IPS DF 6.9 (cell line): Measurements from ENCODE around the gene TNFRSF18.

Experiments
- DNase-seq: peaks from one replicate; pipeline ENCODE4 v3.0.0-alpha.2; 2013; ENCODE audit warnings: low read depth, low spot score
- H3K27ac ChIP-seq: one replicate; pipeline ENCODE4 v1.5.1; 2013; ENCODE audit warnings: low read length, control low read depth
- H3K27me3 ChIP-seq: 2 replicates; pipeline ENCODE4 v1.6.1; 2013; ENCODE audit warnings: mild to moderate bottlenecking, low read length; ENCODE audit not compliant: control insufficient read depth, insufficient read depth
- H3K36me3 ChIP-seq: 2 replicates; pipeline ENCODE4 v1.6.1; 2013; ENCODE audit warnings: low read length; ENCODE audit not compliant: control insufficient read depth, insufficient read depth
- H3K4me1 ChIP-seq: 2 replicates; pipeline ENCODE4 v1.6.1; 2013; ENCODE audit warnings: low read length; ENCODE audit not compliant: control insufficient read depth, insufficient read depth
- H3K4me3 ChIP-seq: 2 replicates; pipeline ENCODE4 v1.5.1; 2013; ENCODE audit warnings: mild to moderate bottlenecking, low read length
- H3K9me3 ChIP-seq: 2 replicates; pipeline ENCODE4 v1.6.1; 2013; ENCODE audit warnings: low read length, inconsistent platforms; ENCODE audit not compliant: control insufficient read depth, insufficient read depth
- WGBS: extraction: QIAGEN DNeasy Blood & Tissue Kit; methylation state at CpG from one replicate; pipeline ENCODE4 v1.1.7; 2013; ENCODE audit warnings: mixed read lengths, missing lambda C conversion rate; ENCODE audit not compliant: insufficient read length, insufficient coverage; 5-methylcytosine and 5-hydroxymethylcytosine counted together

TNFRSF18 gene

DNA sequence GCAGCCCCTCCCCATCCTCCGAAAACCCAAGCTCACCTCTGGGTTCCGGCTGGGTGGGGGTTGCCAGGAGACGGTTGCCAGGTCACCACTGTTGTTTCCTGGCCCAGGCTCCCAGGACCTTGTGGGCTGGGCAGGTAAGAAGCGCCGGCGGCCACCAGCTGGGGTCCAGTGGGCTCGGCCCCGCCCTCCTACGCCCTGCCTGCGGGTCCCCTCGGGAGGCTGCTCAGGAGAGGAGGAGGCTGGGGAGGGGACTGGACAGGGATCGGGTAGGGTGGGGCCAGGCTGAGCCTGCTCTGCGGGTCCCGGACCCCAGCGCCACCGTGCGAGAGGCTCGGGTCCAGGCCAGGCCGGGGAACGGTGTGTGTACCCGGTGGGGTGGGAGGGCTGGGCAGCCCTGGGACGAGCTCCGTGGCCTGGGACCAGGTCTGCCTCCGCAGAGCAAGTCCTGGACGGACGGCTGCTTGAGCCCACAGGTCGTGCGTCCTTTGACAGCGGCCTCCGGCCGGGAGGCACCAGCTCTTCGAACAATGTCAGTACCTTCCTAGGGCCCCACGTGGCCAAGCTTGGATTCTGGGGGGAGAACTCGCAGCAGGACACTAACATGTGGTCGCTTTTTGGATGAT, 32.5 kb downstream of the TNFRSF18 start, which contains the start of gene TTLL10:
TSS of gene TTLL10 (plus strand) at position 88 of the 623 bp plus-strand sequence. CDS start 5,336 bp downstream, outside the sequence.
- H3K9me3 ChIP-seq: no peaks in the 10 kb centered on the region
- H3K36me3 ChIP-seq: no peaks in the 10 kb centered on the region; the same call in 1 of the 2 replicates
- peaks cover 13% of the 10 kb centered on the region for H3K4me1 ChIP-seq
- no peaks in the 10 kb centered on the region for H3K27me3 ChIP-seq
- H3K27ac ChIP-seq: no peak within 1 kb of the TSS
- DNase-seq: no peak
- no CpG with 5 or more reads among the region's 35 CpGs for WGBS
- no peak within 1 kb of the TSS for H3K4me3 ChIP-seq

DNA sequence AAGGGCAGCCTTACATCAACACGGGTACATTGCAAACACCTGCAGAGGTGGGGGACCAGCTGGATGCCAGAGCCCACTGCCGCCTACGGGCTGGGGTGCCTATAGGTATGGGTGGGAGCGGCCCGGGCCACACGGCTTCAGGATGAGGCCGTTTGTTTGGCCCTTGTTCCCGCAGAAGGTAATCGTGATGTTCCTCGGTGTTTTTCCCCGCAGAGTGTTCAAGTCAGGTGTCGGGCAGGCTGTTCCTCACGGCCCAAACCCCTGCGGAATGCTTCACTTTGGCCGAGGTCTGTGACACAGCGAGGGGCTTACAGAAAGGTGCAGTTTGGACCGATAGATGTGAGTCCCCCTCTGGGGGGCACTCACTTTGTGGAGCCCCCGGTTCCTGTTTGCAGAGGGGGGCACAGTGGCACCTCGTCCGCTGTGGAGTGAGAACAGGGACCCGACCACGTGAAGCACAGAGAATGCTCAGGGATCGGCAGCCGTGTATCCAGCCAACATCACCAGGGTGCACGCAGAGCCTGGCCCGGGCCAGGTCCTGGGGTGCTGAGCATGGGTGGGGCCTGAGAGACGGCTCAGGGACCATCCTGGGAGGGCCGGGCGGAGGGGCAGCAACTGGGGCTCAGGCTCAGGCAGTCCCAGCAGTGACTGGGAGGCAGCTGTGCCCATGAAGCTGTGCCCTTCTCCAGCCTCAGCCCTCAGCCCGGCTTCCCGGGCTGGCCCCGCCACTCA, 33.2 kb downstream of the TNFRSF18 start:
- Histone ChIP-seq H3K36me3 (no peaks in the 10 kb centered on the region; the same call in 1 of the 2 replicates), H3K4me3 (no peak overlapping the region), H3K27me3 (no peaks in the 10 kb centered on the region), H3K9me3 (no peaks in the 10 kb centered on the region), H3K27ac (no peak overlapping the region), H3K4me1 (peaks cover 13% of the 10 kb centered on the region)
- WGBS: no CpG with 5 or more reads among the region's 32 CpGs
- no peak for DNase-seq

DNA sequence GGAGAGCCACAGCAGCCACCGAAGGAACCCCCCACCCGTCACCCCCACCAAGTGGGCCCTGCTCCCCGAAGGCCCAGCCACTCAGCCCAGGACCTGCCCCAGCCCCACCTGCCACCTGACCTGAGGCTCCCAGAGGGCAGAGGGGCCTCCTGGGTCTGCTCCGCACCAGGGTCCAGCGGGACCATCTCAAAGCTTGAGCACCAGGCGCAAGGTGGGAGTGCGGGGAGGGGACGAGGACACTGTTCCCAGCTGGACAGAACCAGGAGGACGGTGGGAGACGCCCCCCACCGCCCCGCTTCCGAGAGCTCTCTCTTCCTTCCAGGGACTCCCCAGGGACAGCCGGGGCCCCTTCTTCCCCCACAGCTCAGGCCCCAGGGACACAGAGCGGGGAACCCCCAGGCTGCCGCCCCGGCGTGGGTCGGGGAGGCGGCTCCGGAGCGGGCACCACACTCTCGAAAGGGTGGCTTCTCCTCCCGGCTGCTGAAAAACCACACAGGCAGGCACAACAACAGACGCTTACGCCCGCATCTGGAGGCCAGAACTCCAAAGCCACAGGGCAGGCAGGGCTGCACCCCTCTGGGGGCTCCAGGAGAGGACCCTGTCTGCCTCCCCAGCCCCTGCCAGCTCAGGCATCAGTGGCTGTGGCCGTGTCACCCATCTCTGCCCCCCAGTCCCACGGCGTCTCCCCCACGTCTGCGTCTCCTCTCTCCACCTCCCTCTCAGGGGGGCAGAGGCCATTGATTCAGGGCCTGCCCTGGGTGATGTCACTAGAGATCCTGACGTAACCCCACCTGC, 34.6 kb downstream of the TNFRSF18 start:
- H3K36me3 ChIP-seq: no peaks in the 10 kb centered on the region; the same call in 1 of the 2 replicates
- WGBS: no CpG with 5 or more reads among the region's 33 CpGs
- H3K4me1 ChIP-seq: peaks cover 9% of the 10 kb centered on the region
- no peak for DNase-seq
- no peak overlapping the region for H3K4me3 ChIP-seq
- no peak overlapping the region for H3K27ac ChIP-seq
- no peaks in the 10 kb centered on the region for H3K9me3 ChIP-seq
- no peaks in the 10 kb centered on the region for H3K27me3 ChIP-seq

DNA sequence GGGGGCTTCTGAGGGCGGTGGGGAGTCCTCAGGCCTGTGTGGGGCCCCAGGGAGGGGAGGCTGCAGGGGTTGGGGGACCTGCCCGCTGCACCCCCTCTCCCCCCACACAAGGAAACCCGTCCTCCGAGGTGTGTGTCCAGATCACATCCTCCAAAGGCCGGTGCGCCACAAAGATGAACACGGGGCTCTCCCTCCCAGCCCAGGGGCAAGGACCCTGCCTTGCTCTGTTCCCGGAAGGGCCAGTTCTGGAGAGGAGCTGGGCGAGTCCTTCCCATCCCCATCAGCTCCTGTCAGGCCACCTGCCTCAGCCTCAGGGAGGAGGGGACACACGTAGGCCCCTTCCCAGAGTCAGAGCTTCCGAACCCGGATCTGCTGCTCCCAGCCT, 35.2 kb downstream of the TNFRSF18 start:
- DNase-seq: no peak
- WGBS: no CpG with 5 or more reads among the region's 12 CpGs
- H3K27ac ChIP-seq: no peak overlapping the region
- no peaks in the 10 kb centered on the region for H3K9me3 ChIP-seq
- H3K36me3 ChIP-seq: no peaks in the 10 kb centered on the region; the same call in 1 of the 2 replicates
- no peak overlapping the region for H3K4me3 ChIP-seq
- peaks cover 10% of the 10 kb centered on the region for H3K4me1 ChIP-seq
- no peaks in the 10 kb centered on the region for H3K27me3 ChIP-seq

DNA sequence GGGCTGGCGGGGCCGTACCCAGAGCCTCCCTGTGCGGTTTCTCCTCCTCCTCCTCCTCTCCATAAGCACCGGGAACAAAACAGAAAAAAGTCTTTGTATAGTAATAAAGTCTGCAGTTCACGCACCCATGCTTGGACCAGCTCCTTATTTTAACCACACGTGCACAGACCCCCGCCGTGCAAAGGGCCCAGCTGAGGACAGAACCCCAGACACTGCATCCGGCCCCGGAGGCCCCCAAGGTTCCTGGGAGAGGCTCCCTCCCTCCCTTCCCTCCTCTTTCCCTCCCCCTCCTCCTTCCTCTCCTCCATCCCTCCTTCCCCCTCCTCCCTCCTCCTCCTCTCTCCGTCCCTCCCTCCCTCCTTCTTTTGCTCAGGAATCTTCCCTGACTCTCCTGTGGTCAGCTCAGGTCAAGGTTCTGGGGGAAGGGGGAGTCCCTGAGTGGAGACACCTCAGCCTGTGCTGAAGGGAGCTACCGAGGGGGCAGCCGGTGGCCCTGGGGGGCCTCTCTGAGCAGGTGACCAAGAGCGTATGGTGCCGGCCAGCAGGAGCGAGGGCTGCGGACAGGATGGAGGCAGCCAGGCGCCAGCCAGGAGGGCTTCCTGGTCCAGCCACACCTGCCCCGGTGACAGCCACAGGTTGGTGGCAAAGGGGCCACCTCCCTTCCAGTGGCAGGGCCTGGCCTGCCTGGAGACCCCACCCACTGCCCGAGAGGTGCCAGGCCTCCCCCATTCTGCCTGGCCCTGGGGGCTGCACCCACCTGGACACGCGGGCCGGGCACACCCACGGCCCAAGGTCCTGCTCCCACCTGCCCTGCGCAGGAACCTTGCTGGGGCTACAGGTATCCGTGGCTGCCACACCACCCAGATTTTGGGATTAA, 35.9 kb downstream of the TNFRSF18 start:
- no CpG with 5 or more reads among the region's 26 CpGs for WGBS
- Histone ChIP-seq H3K9me3 (no peaks in the 10 kb centered on the region), H3K4me3 (no peak overlapping the region), H3K27ac (no peak overlapping the region), H3K36me3 (no peaks in the 10 kb centered on the region; the same call in 1 of the 2 replicates), H3K4me1 (peaks cover 12% of the 10 kb centered on the region), H3K27me3 (no peaks in the 10 kb centered on the region)
- DNase-seq: no peak

GRCh38 chr1:1169429-1170214, 36.8 kb downstream of the TNFRSF18 start:
- WGBS: no CpG with 5 or more reads among the region's 32 CpGs
- H3K36me3 ChIP-seq: no peaks in the 10 kb centered on the region; the same call in 1 of the 2 replicates
- H3K27ac ChIP-seq: no peak overlapping the region
- DNase-seq: no peak
- H3K9me3 ChIP-seq: no peaks in the 10 kb centered on the region
- peaks cover 15% of the 10 kb centered on the region for H3K4me1 ChIP-seq
- no peak overlapping the region for H3K4me3 ChIP-seq
- H3K27me3 ChIP-seq: no peaks in the 10 kb centered on the region

DNA sequence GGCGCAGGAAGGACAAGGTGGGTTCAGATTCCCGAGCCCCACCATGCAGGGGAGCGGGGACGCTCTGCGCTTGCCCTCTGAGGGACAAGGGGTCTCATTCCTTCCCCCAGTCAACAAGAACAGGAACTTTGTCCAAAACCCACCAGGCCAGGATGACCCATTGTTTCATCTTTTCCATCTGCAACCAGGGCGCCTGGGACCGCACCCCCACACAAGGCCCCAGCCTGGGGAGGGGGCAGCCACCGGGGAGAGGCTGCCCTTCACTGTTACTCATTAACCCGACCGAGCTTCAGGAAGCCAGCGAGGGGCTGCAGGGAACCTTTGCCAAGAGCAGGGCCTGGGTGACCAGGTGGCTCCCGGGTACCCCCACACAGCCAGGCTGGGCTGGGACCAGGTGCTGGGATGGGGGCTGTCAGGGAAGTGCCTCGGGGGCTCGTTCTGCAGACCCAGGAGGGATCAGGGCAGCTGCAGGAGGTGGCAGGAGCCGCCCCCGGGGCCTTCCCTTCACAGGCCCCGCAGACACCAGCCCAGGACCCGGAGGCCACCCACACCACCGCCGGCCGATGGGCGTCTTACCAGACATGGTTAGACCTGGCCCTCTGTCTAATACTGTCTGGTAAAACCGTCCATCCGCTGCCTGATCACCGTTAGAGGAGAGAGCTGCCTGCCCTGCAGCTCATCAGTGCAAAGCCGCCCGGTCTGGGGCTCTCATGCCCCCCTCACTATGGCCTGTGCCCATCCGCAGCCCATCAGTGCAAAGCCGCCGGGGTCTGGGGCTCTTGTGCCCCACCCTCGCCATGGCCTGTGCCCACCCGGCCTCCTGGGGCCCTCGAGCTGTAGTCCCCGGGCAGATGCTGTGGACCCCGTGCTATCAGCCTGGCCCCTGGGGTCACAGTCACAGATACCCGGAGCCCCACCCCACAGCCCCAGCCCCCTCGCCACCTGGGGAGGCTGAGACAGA, 37.7 kb downstream of the TNFRSF18 start:
- peaks cover 19% of the 10 kb centered on the region for H3K4me1 ChIP-seq
- no peaks in the 10 kb centered on the region for H3K27me3 ChIP-seq
- H3K9me3 ChIP-seq: no peaks in the 10 kb centered on the region
- H3K27ac ChIP-seq: no peak overlapping the region
- no CpG with 5 or more reads among the region's 37 CpGs for WGBS
- H3K36me3 ChIP-seq: no peaks in the 10 kb centered on the region; the same call in 1 of the 2 replicates
- DNase-seq: no peak
- H3K4me3 ChIP-seq: no peak overlapping the region

DNA sequence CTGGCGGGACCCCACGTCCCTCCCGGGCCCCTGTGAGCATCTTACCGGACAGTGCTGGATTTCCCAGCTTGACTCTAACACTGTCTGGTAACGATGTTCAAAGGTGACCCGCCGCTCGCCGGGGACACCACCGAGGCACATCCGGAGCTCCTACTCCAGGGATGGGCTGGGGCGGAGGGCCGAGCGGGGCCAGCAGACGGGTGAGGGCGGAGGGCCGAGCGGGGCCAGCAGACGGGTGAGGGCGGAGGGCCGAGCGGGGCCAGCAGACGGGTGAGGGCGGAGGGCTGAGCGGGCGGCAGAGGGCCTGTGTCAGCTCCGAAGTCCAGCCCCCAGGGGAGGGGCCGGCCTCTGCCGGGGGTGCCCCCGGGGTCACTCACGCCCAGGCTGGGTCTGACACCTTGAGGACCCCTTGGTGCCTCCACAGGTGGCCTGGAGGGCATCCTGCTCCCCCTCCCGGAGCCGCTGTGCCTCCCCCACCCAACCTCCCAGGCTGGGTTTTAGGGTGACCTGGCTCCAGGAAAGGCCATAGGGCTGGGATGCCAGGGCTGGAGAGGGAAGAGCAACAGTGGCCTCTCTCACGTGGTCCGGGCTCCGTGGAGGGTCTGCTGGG, 38.4 kb downstream of the TNFRSF18 start:
- no peaks in the 10 kb centered on the region; the same call in 1 of the 2 replicates for H3K36me3 ChIP-seq
- peaks cover 21% of the 10 kb centered on the region for H3K4me1 ChIP-seq
- no peaks in the 10 kb centered on the region for H3K9me3 ChIP-seq
- DNase-seq: no peak
- no peaks in the 10 kb centered on the region for H3K27me3 ChIP-seq
- no peak overlapping the region for H3K4me3 ChIP-seq
- WGBS: no CpG with 5 or more reads among the region's 36 CpGs
- H3K27ac ChIP-seq: no peak overlapping the region
